Hematopoietic multipotent progenitor cell treated with erythropoietin and hydrocortisone succinate and interleukin-3 and kit ligand, for 8 days (in vitro differentiated cells): ENCODE measurements around the gene LRRC10B.

ENCODE experiments used
- DNase-seq: peaks from one replicate; pipeline ENCODE4 v3.0.0-alpha.2; 2015

Gene LRRC10B

DNA sequence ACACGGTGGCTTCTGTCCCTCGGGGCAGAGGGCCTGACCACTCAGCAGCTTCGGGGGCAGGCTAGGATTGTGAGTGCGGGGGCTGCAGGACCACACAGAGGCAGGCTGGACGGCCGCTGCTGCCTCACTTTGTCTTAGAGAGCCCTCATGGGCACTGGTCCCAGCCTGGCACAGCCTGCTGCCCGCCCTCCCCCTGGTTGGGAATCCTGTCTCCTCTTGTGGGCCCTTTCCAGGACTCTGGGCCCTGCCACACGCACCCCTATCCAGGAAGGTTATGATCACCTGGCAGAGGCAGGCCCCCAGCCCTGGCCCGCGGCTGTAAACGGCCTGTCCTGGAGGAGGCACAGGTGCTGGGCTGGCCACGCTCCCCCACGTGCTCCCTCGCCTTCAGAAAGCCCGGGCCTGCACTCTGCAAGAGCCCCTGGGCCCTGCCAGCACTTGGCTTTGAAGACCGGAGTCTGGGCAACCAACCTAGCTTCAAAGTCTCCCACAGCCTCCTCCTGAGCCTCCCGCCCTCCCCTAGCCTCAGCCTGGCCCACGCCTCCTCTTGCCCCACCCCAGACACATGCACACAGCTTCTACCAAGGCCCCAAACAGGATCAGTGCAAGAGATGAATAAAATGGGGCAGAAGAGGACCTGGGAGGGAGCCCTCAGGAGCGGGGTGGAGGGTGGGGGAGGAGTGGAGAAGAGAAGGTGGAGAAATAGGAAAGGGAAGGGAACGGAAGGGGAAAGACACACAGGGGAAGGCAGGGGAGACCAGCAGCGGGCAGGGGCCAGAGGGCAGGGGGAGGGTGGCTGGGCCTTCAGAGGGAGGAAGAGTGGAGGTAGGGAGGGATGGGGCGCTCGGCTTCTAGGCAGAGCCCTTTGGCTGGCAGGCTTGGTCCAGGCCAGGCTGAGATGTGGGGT lies 41.4 kb downstream of the LRRC10B start:
- no peak for DNase-seq

- DNase-seq: no peak
These were observed 42.2 kb downstream of the LRRC10B start for GRCh38 chr11:61550665-61551227.

- DNase-seq: no peak
These were observed 43.1 kb downstream of the LRRC10B start for GRCh38 chr11:61551634-61552033.

DNA sequence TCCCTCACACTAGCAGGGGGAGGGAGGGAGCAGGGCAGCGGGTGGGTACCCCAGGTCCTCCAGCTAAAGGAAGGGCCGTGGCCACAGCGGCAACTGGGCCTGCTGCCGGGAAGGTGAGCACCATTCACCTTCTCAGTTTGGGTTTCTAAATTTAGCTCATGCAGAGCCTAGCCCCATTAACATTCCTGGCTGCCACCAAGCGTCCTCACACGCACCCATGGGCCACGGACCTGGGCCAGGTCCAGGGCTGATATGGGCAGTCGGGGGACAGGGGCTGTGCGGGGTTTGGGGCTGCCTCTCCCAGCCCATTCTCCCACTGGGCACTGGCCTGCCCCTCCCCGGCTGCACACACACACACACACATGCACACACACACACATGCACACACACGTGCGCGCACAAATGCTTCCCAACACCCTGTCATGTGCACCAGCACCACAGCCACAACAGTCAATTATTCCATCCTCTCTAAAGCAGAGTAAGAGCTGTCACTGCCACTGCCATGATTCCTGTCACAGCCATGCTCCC lies 43.6 kb downstream of the LRRC10B start:
- DNase-seq: no peak

DNA sequence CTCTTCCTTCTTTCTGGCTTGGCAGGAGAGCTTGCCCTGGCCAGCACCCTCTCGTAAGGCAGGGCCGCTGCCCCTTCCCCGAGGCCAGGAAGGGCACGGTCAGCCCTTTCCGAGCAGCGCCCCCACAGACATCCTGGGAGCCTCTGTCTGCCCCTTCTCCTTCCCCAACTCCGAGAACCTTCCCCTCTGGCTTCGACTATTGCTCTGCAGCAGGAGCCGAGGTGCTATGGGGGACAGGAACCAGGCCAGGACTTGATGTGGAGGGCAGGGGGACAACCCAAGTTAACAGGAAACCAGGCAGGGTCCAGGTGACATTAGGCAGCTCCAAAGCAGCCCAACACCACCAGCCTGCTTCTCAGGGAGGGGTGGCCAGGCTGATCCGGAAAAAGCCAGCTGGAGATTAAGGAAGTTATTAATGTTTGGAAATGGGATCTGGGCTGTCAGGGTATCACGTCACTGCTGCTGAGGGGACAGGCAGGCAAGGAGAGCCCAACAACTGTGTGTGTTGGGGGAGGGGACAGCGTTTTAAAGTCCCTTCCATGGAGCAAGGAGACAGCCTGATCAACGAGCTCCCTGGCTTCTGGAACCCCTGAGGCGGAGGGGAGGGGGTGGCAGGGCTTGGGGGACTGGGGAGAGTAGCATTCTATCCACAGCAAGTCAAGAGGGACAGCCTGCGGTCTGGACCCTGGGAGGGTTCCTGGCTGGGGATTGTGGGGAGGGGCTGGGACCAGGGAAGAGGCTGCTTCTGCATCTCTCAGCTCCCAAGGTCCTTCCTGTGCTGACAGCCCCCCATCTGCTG lies 45.0 kb downstream of the LRRC10B start:
- no peak for DNase-seq

DNA sequence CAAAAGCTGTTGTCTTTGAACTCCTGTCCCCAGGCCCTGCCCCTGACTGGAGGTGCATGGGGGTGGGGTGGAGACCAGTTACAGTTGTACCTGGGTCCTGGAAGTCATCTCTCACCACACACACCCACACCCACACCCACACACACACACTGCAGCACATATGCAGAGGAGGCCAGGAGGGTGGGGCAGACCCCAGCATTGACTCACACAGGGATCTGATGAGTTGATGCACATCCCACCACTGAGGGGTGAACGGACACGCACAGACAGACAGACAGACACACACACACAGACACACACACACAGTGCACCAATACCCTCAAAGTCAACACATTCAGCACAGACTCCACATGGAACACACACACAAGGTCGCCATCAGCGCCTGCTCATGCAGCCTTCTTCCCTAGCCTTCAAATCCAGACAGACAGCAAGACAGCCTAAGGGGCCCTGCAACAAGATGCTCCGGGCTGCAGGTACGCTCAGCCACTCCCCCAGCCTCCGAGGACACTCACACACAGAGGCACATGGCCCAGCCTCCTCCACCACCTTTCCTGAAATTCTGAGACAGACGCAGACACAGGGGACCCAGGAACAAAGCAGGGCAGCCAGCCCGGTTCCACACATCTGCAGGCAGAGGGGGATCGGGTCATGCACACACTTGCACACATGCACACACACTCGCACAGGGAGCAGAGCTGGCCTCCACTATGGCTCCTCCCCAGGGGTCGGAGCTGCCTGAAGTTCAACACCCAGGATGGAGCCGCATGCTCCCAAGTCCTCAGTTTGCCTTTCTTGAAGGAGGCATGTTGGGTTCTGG lies 45.8 kb downstream of the LRRC10B start:
- DNase-seq: no peak

DNA sequence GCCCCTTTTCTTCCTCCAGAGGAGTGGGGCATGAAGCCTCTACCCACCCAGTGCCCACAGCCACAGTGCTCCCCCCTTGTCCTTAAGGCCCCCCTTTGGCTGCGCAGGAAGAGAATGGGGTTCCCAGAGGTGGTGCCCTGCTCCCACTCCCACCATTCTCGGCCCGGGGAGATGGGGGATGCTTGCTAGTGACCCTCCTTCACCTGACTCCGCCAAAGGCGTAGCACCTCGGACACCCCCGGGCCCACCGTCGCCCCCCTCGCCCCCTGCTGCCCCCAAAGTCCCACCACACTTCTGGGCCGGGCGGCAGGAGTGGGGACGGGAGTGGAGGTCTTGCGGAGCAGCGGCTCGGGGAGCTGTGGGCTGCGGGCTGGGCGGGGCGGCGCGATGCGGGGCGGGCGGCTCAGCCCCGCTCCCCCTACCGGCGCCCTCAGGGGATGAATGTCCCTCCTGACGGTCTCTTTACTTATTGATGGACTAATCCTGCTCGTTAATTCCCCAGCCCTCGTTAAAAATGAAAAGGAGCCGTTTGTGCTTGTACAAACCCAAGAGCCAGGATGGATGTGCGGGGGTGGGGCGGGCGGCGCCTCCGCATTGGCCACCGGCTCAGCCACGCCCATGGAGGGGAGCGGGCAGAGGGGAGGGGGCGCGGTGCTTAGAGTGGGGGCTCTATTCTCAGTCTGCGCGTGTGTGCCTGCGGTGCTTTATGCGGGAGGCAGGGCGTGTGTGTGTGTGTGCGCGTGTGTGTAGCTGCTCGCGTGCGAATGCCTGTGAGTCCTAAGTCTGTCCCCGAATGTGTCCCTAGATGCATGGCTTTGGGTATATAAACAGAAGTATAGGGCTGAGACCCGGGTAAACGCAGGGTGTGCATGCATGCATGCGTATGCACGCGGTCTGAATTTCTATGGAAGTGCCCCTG lies 46.8 kb downstream of the LRRC10B start:
- no peak for DNase-seq

GRCh38 chr11:61555978-61556377 lies 47.4 kb downstream of the LRRC10B start:
- DNase-seq: no peak

DNA sequence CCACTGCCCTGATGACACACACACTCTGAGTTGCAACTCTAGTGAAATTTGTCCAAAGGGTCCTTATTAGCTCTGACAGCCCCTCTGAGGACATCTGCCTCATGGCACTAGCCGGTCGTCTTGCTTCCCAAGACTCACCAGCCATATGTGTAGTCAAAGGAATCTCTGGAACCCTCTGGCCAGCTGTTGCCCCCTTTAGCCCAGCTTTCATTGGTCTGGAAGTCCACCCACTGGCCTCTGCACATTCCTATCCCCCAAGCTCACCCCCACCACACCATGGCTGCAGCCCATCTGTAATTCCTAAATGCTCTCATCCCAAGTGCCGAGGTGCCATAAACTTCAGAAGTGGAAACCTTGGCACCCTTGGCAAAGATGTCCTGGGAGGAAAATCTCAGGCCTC lies 48.1 kb downstream of the LRRC10B start:
- DNase-seq: no peak
